CD4-positive, alpha-beta T cell (primary cell): ENCODE measurements around the gene MTRFR. TPM values are rescaled to one million over a fixed set of nuclear protein-coding genes. Genes with fewer than 3 reads are reported as not detected.

Experiments used
- ATAC-seq: fragments of 200-7000 bp; cut with Tn5 transposase; one replicate; pipeline ENCODE4 v1.10.0; 2022; ENCODE audit warnings: mild to moderate bottlenecking; ENCODE audit not compliant: poor library complexity
- CTCF ChIA-PET: fragments of 350-600 bp; sonication (Branson Sonifier 250); formaldehyde crosslinking; loops from one replicate; lab custom pipeline; 2021; ENCODE audit warnings: antibody characterized with exemption, inconsistent platforms; lab: Charles Lee
- POLR2A ChIA-PET: fragments of 350-600 bp; sonication (Branson Sonifier 250); formaldehyde crosslinking; loops from one replicate; lab custom pipeline; 2021; ENCODE audit warnings: antibody characterized with exemption, inconsistent platforms; lab: Charles Lee
- DNase-seq, 14 experiments: peaks; one replicate each; pipeline ENCODE4 v3.0.0-alpha.2; 2013 to 2020; ENCODE audit warnings: mixed read lengths in 2 of 14
- H3K27ac ChIP-seq, 2 donors: one replicate each; pipeline versions ENCODE4 v1.5.1 to v1.7.0; 2013; ENCODE audit warnings: low read length in 2 of 2, low read depth in 1 of 2, mild to moderate bottlenecking in 1 of 2
- H3K27me3 ChIP-seq, 2 experiments: 1 replicate in 1 of 2; 2 replicates in 1 of 2; pipeline versions ENCODE4 v1.6.1 to v1.7.0; 2013; ENCODE audit warnings: low read length in 2 of 2, control low read depth in 1 of 2, mild to moderate bottlenecking in 1 of 2, moderate library complexity in 1 of 2; ENCODE audit not compliant: insufficient read depth in 2 of 2, control insufficient read depth in 1 of 2
- H3K36me3 ChIP-seq: one replicate; pipeline ENCODE4 v1.6.1; 2013; ENCODE audit warnings: low read length, control low read depth; ENCODE audit not compliant: insufficient read depth
- H3K4me1 ChIP-seq: one replicate; pipeline ENCODE4 v1.6.1; 2013; ENCODE audit warnings: low read length, control low read depth; ENCODE audit not compliant: insufficient read depth
- H3K4me3 ChIP-seq: one replicate; pipeline ENCODE4 v1.5.1; 2013; ENCODE audit warnings: mild to moderate bottlenecking, low read length, moderate library complexity
- H3K9me3 ChIP-seq, 2 experiments: 1 replicate in 1 of 2; 2 replicates in 1 of 2; pipeline versions ENCODE4 v1.6.1 to v1.7.0; 2013; ENCODE audit warnings: low read length in 2 of 2, mild to moderate bottlenecking in 2 of 2, control low read depth in 1 of 2, moderate library complexity in 1 of 2; ENCODE audit not compliant: control insufficient read depth in 1 of 2, insufficient read depth in 1 of 2
- H3K27ac Mint-ChIP-seq: one replicate; pipeline ENCODE4 v1.8.0; 2020; ENCODE audit warnings: mixed read lengths
- H3K27me3 Mint-ChIP-seq: one replicate; pipeline ENCODE4 v1.8.0; 2021; ENCODE audit warnings: mixed read lengths
- H3K36me3 Mint-ChIP-seq: one replicate; pipeline ENCODE4 v1.8.0; 2021; ENCODE audit warnings: low read depth, mixed read lengths
- H3K4me1 Mint-ChIP-seq: one replicate; pipeline ENCODE4 v1.8.0; 2021; ENCODE audit warnings: low read depth, mixed read lengths
- H3K4me3 Mint-ChIP-seq: one replicate; pipeline ENCODE4 v1.8.0; 2020; ENCODE audit warnings: mild to moderate bottlenecking, mixed read lengths
- H3K9me3 Mint-ChIP-seq: one replicate; pipeline ENCODE4 v1.8.0; 2020; ENCODE audit warnings: mixed read lengths
- intact Hi-C, 2 experiments: fragments of 100-400 bp; cut with DNase I in 1 of 2; cut with micrococcal nuclease in 1 of 2; formaldehyde crosslinking; loops; one replicate each; pipeline versions ENCODE4 v1.15.1 to v1.9.0; 2023 to 2025; cut with DNase I, micrococcal nuclease
- total RNA-seq, 174 experiments: library from RNA in 2 of 174; stranded (reverse) in 2 of 174; gene quantifications; one replicate each; pipeline ENCODE4 v1.2.3 and lab custom pipeline; 2021 to 2026
- TF ChIP-seq, protein P1 (sequence below): fragments of 200-600 bp; IDR thresholded peaks from one replicate; pipeline ENCODE4 v1.8.0; 2022; ENCODE audit warnings: antibody characterized with exemption, mild to moderate bottlenecking

MTRFR gene
- total RNA-seq, 2 experiments from 2014 or later: 43.2 to 44.5 TPM

DNA sequence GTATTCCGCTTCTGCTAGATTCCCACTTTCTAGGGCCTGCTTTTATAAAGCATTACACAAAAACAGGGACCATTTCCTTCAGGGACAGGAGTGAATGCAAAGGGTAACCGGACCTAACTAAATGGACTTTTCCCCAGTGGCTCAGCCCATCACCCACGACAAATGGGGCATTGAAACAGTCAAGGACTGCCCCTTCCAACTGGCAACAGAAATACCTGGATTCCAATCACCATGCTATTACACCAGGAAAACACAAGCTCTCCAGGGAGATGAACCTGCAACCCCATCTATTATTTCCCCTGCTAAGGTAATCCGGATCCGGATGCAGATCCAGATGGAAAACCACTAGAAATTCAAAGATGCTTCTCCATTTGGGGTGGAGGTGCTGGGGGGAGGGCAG, 1.3 kb upstream of the MTRFR start:
- H3K4me3 Mint-ChIP-seq: peak overlapping the region; percentile 95
- H3K27ac Mint-ChIP-seq: peak overlapping the region; percentile 97
- peaks cover 75% of the 10 kb centered on the region for H3K4me1 Mint-ChIP-seq
- POLR2A ChIA-PET: interaction anchor here (0.8 to 5.8 kb wide), 30 partner anchors 8 to 1831 kb away, joined by 3 to 216 read pairs (median 10); partner anchors contain the start of genes ABCB9, ATP6V0A2, DDX55 and EIF2B1
- Histone ChIP-seq H3K27me3 (no peaks in the 10 kb centered on the region), H3K4me1 (peaks cover 56% of the 10 kb centered on the region), H3K9me3 (no peaks in the 10 kb centered on the region), H3K27ac (peak overlapping the region in 1 of 2 donors; percentile 81), H3K4me3 (peak overlapping the region; percentile 97), H3K36me3 (peaks cover 12% of the 10 kb centered on the region)
- no peaks in the 10 kb centered on the region for H3K27me3 Mint-ChIP-seq
- TF ChIP-seq, protein P1, sequence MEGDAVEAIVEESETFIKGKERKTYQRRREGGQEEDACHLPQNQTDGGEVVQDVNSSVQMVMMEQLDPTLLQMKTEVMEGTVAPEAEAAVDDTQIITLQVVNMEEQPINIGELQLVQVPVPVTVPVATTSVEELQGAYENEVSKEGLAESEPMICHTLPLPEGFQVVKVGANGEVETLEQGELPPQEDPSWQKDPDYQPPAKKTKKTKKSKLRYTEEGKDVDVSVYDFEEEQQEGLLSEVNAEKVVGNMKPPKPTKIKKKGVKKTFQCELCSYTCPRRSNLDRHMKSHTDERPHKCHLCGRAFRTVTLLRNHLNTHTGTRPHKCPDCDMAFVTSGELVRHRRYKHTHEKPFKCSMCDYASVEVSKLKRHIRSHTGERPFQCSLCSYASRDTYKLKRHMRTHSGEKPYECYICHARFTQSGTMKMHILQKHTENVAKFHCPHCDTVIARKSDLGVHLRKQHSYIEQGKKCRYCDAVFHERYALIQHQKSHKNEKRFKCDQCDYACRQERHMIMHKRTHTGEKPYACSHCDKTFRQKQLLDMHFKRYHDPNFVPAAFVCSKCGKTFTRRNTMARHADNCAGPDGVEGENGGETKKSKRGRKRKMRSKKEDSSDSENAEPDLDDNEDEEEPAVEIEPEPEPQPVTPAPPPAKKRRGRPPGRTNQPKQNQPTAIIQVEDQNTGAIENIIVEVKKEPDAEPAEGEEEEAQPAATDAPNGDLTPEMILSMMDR: no peak
- no peaks in the 10 kb centered on the region for H3K9me3 Mint-ChIP-seq
- H3K36me3 Mint-ChIP-seq: peaks cover 41% of the 10 kb centered on the region
- CTCF ChIA-PET: interaction anchor here (1.1 to 1.2 kb wide), 2 partner anchors 9 to 188 kb away, joined by 3 to 5 read pairs; no protein-coding TSS in a partner anchor
- DNase-seq (no peak), ATAC-seq (no peak)
- intact Hi-C loops: loop anchor here (2.0 to 5.0 kb wide), 2 partner anchors 157 to 705 kb away; partner anchors contain the start of genes KNTC1 (in 1 of the 2) and RSRC2 (in 1 of the 2)

DNA sequence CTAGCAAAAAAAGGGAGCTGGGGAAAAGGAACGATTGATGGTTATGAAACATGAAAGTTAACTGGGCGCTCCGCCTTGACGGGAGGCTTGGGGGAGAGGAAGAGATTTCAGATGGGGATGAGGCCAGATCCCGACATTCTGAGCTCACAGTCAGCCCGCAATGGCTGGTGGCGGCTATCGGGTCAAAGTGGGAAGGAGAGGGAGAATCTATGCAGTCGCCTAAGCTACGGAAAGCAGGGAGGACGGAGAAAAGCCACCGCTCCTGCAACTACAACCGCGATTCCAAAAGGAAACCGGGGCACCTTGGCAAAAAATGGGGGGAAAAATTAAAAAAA, 797 bp upstream of the MTRFR start:
- Mint-ChIP-seq H3K27ac (peak overlapping the region; percentile 97), H3K27me3 (no peaks in the 10 kb centered on the region), H3K4me3 (peak overlapping the region; percentile 95), H3K9me3 (no peaks in the 10 kb centered on the region), H3K36me3 (peaks cover 42% of the 10 kb centered on the region), H3K4me1 (peaks cover 76% of the 10 kb centered on the region)
- CTCF ChIA-PET: interaction anchor here (1.1 to 1.7 kb wide), 6 partner anchors 9 to 189 kb away, joined by 3 to 6 read pairs (median 4); no protein-coding TSS in a partner anchor
- POLR2A ChIA-PET: interaction anchor here (0.7 to 5.8 kb wide), 66 partner anchors 8 to 1832 kb away, joined by 3 to 216 read pairs (median 6); partner anchors contain the start of genes ABCB9, ARL6IP4, ATP6V0A2 and DDX55
- DNase-seq: no peak
- no peak for ATAC-seq
- no peaks in the 10 kb centered on the region for H3K9me3 ChIP-seq
- H3K4me3 ChIP-seq: peak overlapping the region; percentile 97
- H3K36me3 ChIP-seq: peaks cover 9% of the 10 kb centered on the region
- H3K27ac ChIP-seq: peak overlapping the region; percentile 77 to 81
- H3K27me3 ChIP-seq: no peaks in the 10 kb centered on the region
- TF ChIP-seq, protein P1: no peak
- intact Hi-C loops: loop anchor here (2.0 to 5.0 kb wide), 2 partner anchors 158 to 705 kb away; partner anchors contain the start of genes KNTC1 (in 1 of the 2) and RSRC2 (in 1 of the 2)
- peaks cover 61% of the 10 kb centered on the region for H3K4me1 ChIP-seq

DNA sequence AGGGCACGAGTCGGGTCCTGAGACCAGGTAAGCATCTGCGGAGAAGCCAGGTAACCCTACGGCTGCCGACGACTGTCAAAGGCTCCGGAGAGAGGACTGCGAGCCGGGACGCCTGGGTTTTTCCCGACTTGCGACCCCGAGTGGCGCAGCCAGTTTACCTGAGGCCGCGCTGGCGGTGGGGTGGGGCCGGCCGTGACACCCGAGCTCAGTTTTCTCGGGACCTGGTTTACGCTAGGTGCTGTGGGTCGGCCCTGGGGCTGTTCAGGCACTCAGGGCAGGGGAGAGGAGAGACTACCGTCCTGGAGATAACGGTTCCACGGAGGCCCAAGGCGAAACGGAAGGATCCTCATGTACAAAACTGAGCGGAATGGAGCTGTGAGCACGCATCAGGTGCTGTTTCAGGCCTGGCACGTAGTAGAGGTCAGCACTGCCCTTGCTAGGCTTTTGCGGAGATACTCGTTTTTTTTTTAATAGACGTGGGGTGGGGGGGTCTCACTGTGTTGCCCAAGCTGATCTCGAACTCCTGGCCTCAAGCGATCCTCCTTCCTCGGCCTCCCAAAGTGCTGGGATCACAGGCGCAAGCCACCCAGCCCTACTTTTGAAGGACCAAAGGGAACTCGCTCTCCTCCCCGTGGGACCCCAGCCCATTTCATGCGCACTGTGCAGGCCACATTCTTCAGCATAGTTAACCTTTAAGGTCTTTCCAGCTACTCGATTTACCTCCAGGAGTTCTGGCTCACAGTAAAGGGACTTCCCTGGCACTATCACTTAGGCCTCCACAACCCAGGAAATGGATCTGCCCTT, 471 bp downstream of the MTRFR start:
- Mint-ChIP-seq H3K9me3 (no peaks in the 10 kb centered on the region), H3K4me3 (peak overlapping the region; percentile 95), H3K27ac (peak overlapping the region; percentile 97), H3K4me1 (peaks cover 77% of the 10 kb centered on the region), H3K36me3 (peaks cover 52% of the 10 kb centered on the region), H3K27me3 (no peaks in the 10 kb centered on the region)
- H3K4me1 ChIP-seq: peaks cover 68% of the 10 kb centered on the region
- H3K27ac ChIP-seq: peak overlapping the region; percentile 85 to 91
- DNase-seq (no peak), ATAC-seq (peak; percentile 12)
- intact Hi-C loops: loop anchor here (1.0 to 5.0 kb wide), 4 partner anchors 10 to 706 kb away; partner anchors contain the start of genes KNTC1 (in 1 of the 2) and RSRC2 (in 1 of the 2)
- no peaks in the 10 kb centered on the region for H3K9me3 ChIP-seq
- peak overlapping the region; percentile 97 for H3K4me3 ChIP-seq
- no peaks in the 10 kb centered on the region for H3K27me3 ChIP-seq
- TF ChIP-seq, protein P1: no peak
- CTCF ChIA-PET: interaction anchor here (1.1 to 1.7 kb wide), 5 partner anchors 10 to 158 kb away, joined by 3 to 6 read pairs (median 4); no protein-coding TSS in a partner anchor
- H3K36me3 ChIP-seq: peaks cover 10% of the 10 kb centered on the region
- POLR2A ChIA-PET: interaction anchor here (0.7 to 5.8 kb wide), 67 partner anchors 9 to 1834 kb away, joined by 3 to 216 read pairs (median 5); partner anchors contain the start of genes ABCB9, ARL6IP4, ATP6V0A2 and DDX55
